HG03520 (cell line): ENCODE results near the gene DDX31.

ENCODE experiments used
- ATAC-seq: cut with Tn5 transposase; IDR thresholded peaks from one replicate; pipeline ENCODE4 v1.9.1; 2021; ENCODE audit warnings: mild to moderate bottlenecking, moderate library complexity; ENCODE audit not compliant: unreplicated experiment

DDX31 gene

GRCh38 chr9:132548751-132549640 is 120.8 kb downstream of the DDX31 start:
- no peak for ATAC-seq

GRCh38 chr9:132547976-132548730 is 121.6 kb downstream of the DDX31 start:
- no peak for ATAC-seq

GRCh38 chr9:132547436-132547835 is 122.3 kb downstream of the DDX31 start:
- no peak for ATAC-seq

DNA sequence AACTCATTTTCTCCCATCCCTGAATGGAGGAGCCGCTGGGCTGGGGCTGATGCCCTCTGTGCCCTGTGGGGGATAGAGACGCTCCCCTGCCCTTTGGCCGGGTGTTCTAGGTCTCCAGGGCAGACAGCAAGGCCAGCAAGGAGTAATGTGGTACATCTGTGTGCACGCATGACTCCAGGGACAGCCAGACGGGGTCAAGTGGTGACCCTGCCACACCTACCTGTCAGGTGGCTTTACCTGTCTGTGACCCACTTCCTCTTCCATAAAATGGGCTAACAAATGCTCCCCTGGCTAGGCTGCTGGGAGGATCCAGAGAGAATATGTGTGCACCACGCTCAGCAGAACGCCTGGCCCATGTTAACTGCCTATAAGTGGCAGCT is 122.7 kb downstream of the DDX31 start:
- no peak for ATAC-seq

DNA sequence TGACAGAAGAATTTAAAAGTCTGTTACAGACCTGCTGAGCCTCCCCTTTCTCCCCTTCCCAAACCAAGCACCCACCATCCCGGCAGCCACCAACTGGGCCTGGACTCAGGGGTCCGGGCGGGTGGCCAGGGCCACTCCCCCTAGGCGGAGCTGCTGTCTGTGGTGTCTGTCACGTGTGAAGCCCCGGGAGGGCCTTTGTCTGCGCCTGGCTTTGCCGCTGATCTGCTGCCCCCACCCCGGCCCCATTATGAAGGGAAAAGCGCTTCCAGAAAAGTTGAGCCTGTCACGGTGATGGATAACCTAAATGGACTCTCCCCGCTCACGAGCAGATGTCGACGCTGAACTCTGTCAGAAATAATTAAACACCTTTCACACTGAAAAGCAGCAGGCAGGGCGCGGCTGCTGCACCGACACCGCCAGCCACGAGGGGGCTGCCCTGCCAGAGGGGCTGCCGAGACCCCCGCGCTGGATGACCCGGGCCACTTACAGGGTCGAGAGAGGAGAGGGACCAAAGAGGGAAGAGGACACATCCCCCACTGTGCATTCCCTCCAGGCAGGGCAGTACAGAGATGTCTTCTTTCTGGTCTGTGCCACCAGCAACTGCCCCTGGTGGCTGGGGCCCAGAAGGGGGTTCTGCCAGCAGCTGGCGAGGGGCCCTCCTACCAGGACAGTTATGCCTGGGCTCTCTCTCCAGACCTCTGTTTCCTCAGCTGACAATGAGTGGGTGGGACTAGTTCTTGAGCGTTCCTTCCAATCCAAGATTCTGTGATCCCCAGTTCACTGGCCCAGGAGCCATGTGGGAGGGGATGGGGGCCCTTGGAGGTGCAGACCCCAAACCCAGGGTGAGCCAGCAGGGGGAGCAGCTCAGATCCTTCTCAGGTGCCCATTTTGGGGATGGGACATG is 123.4 kb downstream of the DDX31 start:
- no peak for ATAC-seq

- no peak for ATAC-seq
These were observed 124.2 kb downstream of the DDX31 start for GRCh38 chr9:132545578-132545977.

DNA sequence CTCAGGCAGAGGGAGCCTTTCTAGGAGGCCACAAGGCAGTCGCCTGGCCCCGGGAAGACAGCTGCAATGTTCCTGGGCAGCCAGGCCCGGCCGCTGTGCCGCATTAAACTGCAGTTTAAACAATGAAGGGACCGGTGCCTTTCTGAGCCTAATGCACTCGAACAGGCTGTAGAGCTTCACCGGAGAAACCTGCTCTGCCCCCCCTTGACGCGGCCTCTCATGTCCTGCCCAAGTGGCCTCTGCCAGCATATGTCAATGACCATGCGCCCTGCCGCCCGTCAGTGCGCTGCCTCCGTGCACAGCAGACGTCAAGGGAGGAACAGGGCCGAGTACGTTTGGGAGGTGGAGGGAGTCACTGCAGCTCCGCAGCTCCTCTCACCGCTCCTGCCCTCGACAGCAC is 125.8 kb downstream of the DDX31 start:
- ATAC-seq = no peak

DNA sequence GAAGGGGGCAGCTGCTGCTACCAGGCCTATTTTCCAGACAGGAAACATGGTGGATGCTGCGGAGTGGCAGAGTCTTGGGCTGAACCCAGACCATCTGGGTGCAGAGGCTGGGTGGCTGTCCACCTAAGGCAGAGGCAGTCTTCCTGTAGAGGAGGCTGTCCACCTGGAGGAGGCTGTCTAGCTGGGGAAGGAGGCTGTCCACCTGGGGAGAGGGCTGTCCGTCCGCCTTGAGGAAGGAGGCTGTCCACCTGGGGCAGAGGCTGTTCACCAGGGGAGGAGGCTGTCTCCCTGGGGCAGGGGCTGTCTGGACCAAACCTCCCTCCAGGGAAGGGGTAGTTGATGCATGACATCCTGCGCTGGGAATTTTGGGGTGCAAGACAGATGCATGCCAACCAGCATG is 126.5 kb downstream of the DDX31 start:
- no peak for ATAC-seq
